Measurements from ENCODE around the gene EIF4G1. TPM values are rescaled to one million over a fixed set of nuclear protein-coding genes. Genes with fewer than 3 reads are reported as not detected.

EIF4G1 gene
- total and polyA plus RNA-seq, 2 donors (not counting 3 experiments of a cell fraction or from before 2014, with no cell fraction given) = 355 to 532 TPM

- dilution Hi-C loops (cut with MboI; ENCODE audit: extremely low pct_ligation_motif_present, low sequenced_read_pairs) = no loop called here
- CTCF ChIA-PET = interaction anchor here (0.7 to 2.3 kb wide), 6 partner anchors 14 to 238 kb away, joined by 3 to 10 read pairs (median 4); partner anchors contain the start of gene FAM131A
- H3K79me2 ChIP-seq (ENCODE audit: control insufficient read depth, insufficient read depth, low read length) = peaks cover 31% of the 10 kb centered on the region
Measured at GRCh38 chr3:184306341-184306972, 7.9 kb upstream of the EIF4G1 start.

More at GRCh38 chr3:184306341-184306972, 7.9 kb upstream of the EIF4G1 start:
- Histone ChIP-seq H3K9me3 (replicated peaks; ENCODE audit: control insufficient read depth, insufficient read depth, low read length) (no peaks in the 10 kb centered on the region), H3K4me3 (replicated peaks in 1 of 3; ENCODE audit: insufficient read depth in 1 of 3, low read depth in 1 of 3, low read length in 3 of 3) (no peak overlapping the region), H3K27me3 (ENCODE audit: control insufficient read depth in 2 of 2, insufficient read depth in 2 of 2, low read length in 2 of 2) (no peaks in the 10 kb centered on the region), H2AFZ (ENCODE audit: low read depth, low read length) (no peak overlapping the region), H3K4me2 (ENCODE audit: insufficient read depth, low read length) (no peak overlapping the region), H3K9me1 (replicated peaks; ENCODE audit: control insufficient read depth, extremely low read depth, insufficient read depth, low read length) (no peaks in the 10 kb centered on the region), H3K9ac (replicated peaks; ENCODE audit: extremely low read depth, insufficient read depth, low read length) (no peak overlapping the region), H3K27ac (ENCODE audit: insufficient read depth, low read depth, low read length) (no peak overlapping the region), H4K20me1 (replicated peaks; ENCODE audit: control insufficient read depth, extremely low read depth, insufficient read depth, low read length) (no peaks in the 10 kb centered on the region), H3K4me1 (ENCODE audit: control insufficient read depth, extremely low read depth, insufficient read depth, low read length) (no peaks in the 10 kb centered on the region), H3K36me3 (ENCODE audit: control insufficient read depth in 2 of 2, extremely low read depth in 1 of 2, insufficient read depth in 2 of 2, low read length in 2 of 2) (peaks cover 42 to 51% of the 10 kb centered on the region in 2 experiments)
- no TSS peak for BruUV-seq (replicated peaks)
- DNase-seq (ENCODE audit: low read depth, low spot score) = no peak
- intact Hi-C loops (cut with micrococcal nuclease) = no loop called here
- TF ChIP-seq FOS (IDR thresholded peaks at IDR 0.05; ENCODE audit: borderline replicate concordance, insufficient read depth, low read length) (no peak), POLR2A (IDR thresholded peaks at IDR 0.05; ENCODE audit: low read depth, low read length) (no peak), GATA2 (IDR thresholded peaks at IDR 0.05; ENCODE audit: insufficient read depth, insufficient read length, low read depth, low read length) (no peak), JUN (IDR thresholded peaks at IDR 0.05; ENCODE audit: borderline replicate concordance, insufficient read depth, insufficient read length, low read depth) (no peak), POLR2AphosphoS5 (IDR thresholded peaks at IDR 0.05; ENCODE audit: insufficient read depth, low read depth, low read length) (no peak), EZH2 (IDR thresholded peaks at IDR 0.05; ENCODE audit: borderline replicate concordance, low read depth, low read length, severe bottlenecking) (no peak), CTCF (IDR thresholded peaks at IDR 0.05; ENCODE audit: extremely low read depth in 1 of 2, insufficient read depth in 1 of 2, low read depth in 1 of 2, low read length in 2 of 2) (no peak), MAX (IDR thresholded peaks at IDR 0.05; ENCODE audit: insufficient read depth, insufficient read length) (no peak), MYC (IDR thresholded peaks at IDR 0.05; ENCODE audit: low read depth, low read length) (no peak)
- FAIRE-seq = no peak
- POLR2A ChIA-PET = no interaction called here
